DOHH2 (cell line): Measurements from ENCODE around the gene SLC39A11.
"Not testable (repeated sequence)": the region's sequence is repeated elsewhere in the genome, so short reads cannot be mapped to it uniquely, and the experiment has no call there.

Source experiments
- H3F3A ChIP-seq: fragments of 200-600 bp; sonication (generic), shearing (Covaris generic); 2 replicates; pipeline ENCODE4 v1.6.0; 2016; ENCODE audit warnings: antibody characterized with exemption, mild to moderate bottlenecking; ENCODE audit not compliant: control insufficient read depth, insufficient read depth
- H3K27ac ChIP-seq: fragments of 200-600 bp; sonication (generic); 2 replicates; pipeline ENCODE4 v1.5.1; 2014; ENCODE audit warnings: low read depth, mild to moderate bottlenecking, low read length, moderate library complexity
- H3K27me3 ChIP-seq: fragments of 200-600 bp; sonication (generic); 2 replicates; pipeline ENCODE4 v1.6.1; 2014; ENCODE audit warnings: mild to moderate bottlenecking, low read length, mixed read lengths; ENCODE audit not compliant: control insufficient read depth
- H3K36me3 ChIP-seq: fragments of 200-600 bp; sonication (generic); 2 replicates; pipeline ENCODE4 v1.6.1; 2014; ENCODE audit warnings: mild to moderate bottlenecking, low read length, moderate library complexity, mixed read lengths; ENCODE audit not compliant: control insufficient read depth
- H3K4me1 ChIP-seq: fragments of 200-600 bp; sonication (generic); 2 replicates; pipeline ENCODE4 v1.6.1; 2014; ENCODE audit warnings: mild to moderate bottlenecking, low read length, mixed read lengths; ENCODE audit not compliant: control insufficient read depth
- H3K4me2 ChIP-seq: fragments of 200-600 bp; sonication (generic); 2 replicates; pipeline ENCODE4 v1.6.0; 2014; ENCODE audit warnings: mild to moderate bottlenecking, low read length, moderate library complexity
- H3K4me3 ChIP-seq: fragments of 200-600 bp; sonication (generic); 2 replicates; pipeline ENCODE4 v1.5.1; 2014; ENCODE audit warnings: mild to moderate bottlenecking, low read length, mixed read lengths
- H3K79me2 ChIP-seq: fragments of 200-600 bp; sonication (generic); 2 replicates; pipeline ENCODE4 v1.6.1; 2014; ENCODE audit warnings: mild to moderate bottlenecking, low read length, mixed read lengths; ENCODE audit not compliant: control insufficient read depth
- H3K9me2 ChIP-seq: fragments of 200-600 bp; sonication (generic); replicated peaks from 2 replicates; pipeline ENCODE4 v1.6.1; 2014; ENCODE audit warnings: mild to moderate bottlenecking, low read length, mixed read lengths; ENCODE audit not compliant: control insufficient read depth
- H3K9me3 ChIP-seq: fragments of 200-600 bp; sonication (generic); 2 replicates; pipeline ENCODE4 v1.6.1; 2014; ENCODE audit warnings: antibody characterized with exemption, low read length, mixed read lengths; ENCODE audit not compliant: control insufficient read depth, insufficient read depth
- H4K20me1 ChIP-seq: fragments of 200-600 bp; sonication (generic); 2 replicates; pipeline ENCODE4 v1.6.0; 2014; ENCODE audit warnings: low read depth, mild to moderate bottlenecking, antibody characterized with exemption, low read length, moderate library complexity; ENCODE audit not compliant: control insufficient read depth, insufficient read depth
- EZH2phosphoT487 ChIP-seq: fragments of 200-600 bp; sonication (generic); IDR thresholded peaks from 2 replicates; pipeline ENCODE4 v1.6.1; 2017; ENCODE audit warnings: borderline replicate concordance, mild to moderate bottlenecking, antibody characterized with exemption, low read length, moderate library complexity, mixed read lengths
- TF ChIP-seq, protein P1 (sequence below): fragments of 200-600 bp; sonication (generic); IDR thresholded peaks from one replicate; pipeline ENCODE4 v1.5.1; 2014; ENCODE audit warnings: antibody characterized with exemption, mild to moderate bottlenecking, low read depth, low read length; ENCODE audit not compliant: poor library complexity, severe bottlenecking

The SLC39A11 gene

DNA sequence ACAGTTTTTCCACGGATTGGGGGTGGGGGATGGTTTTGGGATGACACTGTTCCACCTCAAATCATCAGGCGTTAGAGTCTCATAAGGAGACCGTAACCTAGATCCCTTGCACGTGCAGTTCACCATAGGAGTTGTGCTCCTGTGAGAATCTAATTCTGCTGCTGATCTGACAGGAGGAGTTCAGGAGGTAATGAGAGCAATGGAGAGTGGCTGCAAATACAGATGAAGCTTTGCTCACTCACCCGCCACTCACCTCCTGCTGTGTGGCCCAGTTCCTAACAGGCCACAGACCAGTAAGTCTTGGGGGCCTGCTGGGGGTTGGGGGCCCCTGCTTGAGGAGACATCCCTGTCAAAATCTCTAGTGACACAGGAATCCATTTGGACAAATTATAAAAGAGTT is 29.8 kb downstream of the SLC39A11 start:
- Histone ChIP-seq H3K4me3 (no peak overlapping the region), H4K20me1 (no peaks in the 10 kb centered on the region), H3K27me3 (no peaks in the 10 kb centered on the region), H3K79me2 (no peaks in the 10 kb centered on the region), H3F3A (no peaks in the 10 kb centered on the region), H3K9me3 (no peaks in the 10 kb centered on the region), H3K9me2 (no peaks in the 10 kb centered on the region), H3K36me3 (no peaks in the 10 kb centered on the region), H3K27ac (no peak overlapping the region), H3K4me2 (no peak overlapping the region), H3K4me1 (no peaks in the 10 kb centered on the region)
- TF ChIP-seq, protein P1, sequence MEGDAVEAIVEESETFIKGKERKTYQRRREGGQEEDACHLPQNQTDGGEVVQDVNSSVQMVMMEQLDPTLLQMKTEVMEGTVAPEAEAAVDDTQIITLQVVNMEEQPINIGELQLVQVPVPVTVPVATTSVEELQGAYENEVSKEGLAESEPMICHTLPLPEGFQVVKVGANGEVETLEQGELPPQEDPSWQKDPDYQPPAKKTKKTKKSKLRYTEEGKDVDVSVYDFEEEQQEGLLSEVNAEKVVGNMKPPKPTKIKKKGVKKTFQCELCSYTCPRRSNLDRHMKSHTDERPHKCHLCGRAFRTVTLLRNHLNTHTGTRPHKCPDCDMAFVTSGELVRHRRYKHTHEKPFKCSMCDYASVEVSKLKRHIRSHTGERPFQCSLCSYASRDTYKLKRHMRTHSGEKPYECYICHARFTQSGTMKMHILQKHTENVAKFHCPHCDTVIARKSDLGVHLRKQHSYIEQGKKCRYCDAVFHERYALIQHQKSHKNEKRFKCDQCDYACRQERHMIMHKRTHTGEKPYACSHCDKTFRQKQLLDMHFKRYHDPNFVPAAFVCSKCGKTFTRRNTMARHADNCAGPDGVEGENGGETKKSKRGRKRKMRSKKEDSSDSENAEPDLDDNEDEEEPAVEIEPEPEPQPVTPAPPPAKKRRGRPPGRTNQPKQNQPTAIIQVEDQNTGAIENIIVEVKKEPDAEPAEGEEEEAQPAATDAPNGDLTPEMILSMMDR: no peak
- no peak for TF ChIP-seq EZH2phosphoT487

DNA sequence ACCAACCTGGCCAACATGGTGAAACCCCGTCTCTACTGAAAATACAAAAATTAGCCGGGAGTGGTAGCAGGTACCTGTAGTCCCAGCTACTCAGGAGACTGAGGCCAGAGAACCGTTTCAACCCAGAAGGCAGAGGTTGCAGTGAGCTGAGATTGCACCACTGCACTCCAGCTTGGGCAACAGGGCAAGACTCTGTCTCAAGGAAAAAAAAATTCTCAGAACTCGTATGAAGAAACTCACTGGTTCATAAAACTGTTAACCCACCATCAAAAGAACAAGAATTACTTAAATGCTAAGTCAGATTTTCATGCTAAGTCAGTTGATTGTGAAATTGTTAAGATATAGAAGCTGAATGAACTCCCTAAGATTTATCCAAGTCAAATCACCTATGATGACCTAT is 31.3 kb downstream of the SLC39A11 start:
- Histone ChIP-seq H3K4me3 (no peak overlapping the region), H3K4me1 (no peaks in the 10 kb centered on the region), H3K79me2 (no peaks in the 10 kb centered on the region), H3K9me3 (no peaks in the 10 kb centered on the region), H4K20me1 (no peaks in the 10 kb centered on the region), H3K36me3 (no peaks in the 10 kb centered on the region), H3F3A (no peaks in the 10 kb centered on the region), H3K27ac (no peak overlapping the region), H3K4me2 (no peak overlapping the region), H3K9me2 (no peaks in the 10 kb centered on the region), H3K27me3 (no peaks in the 10 kb centered on the region)
- TF ChIP-seq, protein P1: no peak
- TF ChIP-seq EZH2phosphoT487: no peak

DNA sequence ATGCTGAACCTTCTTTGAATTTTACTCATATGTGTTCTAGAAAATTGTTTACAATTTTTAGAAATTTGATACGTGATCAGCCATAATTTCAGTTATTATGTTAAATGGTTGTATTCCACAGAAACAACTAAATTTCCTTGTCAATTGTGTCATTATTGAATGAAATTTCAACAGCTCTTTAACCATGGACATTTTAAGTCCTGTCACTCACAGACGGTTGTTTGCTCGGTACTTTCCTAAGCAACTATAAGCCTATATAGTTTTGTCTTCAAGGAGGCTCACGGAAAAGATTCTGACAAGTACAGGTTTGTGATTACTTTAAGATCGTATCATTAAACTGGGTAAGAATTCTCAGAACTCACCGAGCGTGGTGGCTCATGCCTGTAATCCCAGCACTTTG is 31.8 kb downstream of the SLC39A11 start:
- H3K4me2 ChIP-seq: no peak overlapping the region
- no peak overlapping the region for H3K4me3 ChIP-seq
- no peaks in the 10 kb centered on the region for H3K4me1 ChIP-seq
- H3K27me3 ChIP-seq: no peaks in the 10 kb centered on the region
- no peak overlapping the region for H3K27ac ChIP-seq
- no peaks in the 10 kb centered on the region for H3K36me3 ChIP-seq
- H4K20me1 ChIP-seq: no peaks in the 10 kb centered on the region
- no peaks in the 10 kb centered on the region for H3F3A ChIP-seq
- TF ChIP-seq, protein P1: no peak
- TF ChIP-seq EZH2phosphoT487: no peak
- no peaks in the 10 kb centered on the region for H3K9me3 ChIP-seq
- H3K79me2 ChIP-seq: no peaks in the 10 kb centered on the region
- no peaks in the 10 kb centered on the region for H3K9me2 ChIP-seq

DNA sequence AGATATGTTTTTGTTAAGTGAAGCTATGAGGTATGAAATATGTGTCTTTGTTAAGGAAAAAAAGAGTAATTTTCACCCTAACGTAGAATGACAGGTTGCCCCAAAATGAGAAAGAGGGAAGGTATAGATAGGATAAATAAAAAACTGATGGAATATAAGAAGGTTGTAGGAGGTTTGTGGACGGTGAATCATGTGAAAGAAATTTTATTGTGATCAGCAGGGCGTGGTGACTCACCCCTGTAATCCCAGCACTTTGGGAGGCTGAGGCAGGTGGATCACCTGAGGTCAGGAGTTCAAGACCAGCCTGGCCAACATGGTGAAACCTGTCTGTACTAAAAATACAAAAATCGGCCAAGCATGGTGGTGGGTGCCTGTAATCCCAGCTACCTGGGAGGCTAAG is 32.8 kb downstream of the SLC39A11 start:
- not testable (repeated sequence) for H3F3A ChIP-seq, H3K27me3 ChIP-seq, H3K4me2 ChIP-seq, H3K9me3 ChIP-seq, H3K4me1 ChIP-seq, H3K36me3 ChIP-seq, H3K4me3 ChIP-seq, H3K9me2 ChIP-seq, H4K20me1 ChIP-seq, H3K79me2 ChIP-seq, H3K27ac ChIP-seq
